Upper lobe of right lung (tissue), 1 donor: ENCODE results near the gene SDF4. TPM values are rescaled to one million over a fixed set of nuclear protein-coding genes. Genes with fewer than 3 reads are reported as not detected.
A peak's percentile ranks its signal among the peaks of the same experiment; 100 is the strongest.

Experiments
- ATAC-seq: fragments of 200-7000 bp; cut with Tn5 transposase; one replicate; pipeline ENCODE4 v1.9.1; 2020; ENCODE audit warnings: mild to moderate bottlenecking, moderate library complexity
- DNase-seq: peaks from one replicate; pipeline ENCODE4 v3.0.0-alpha.2; 2020
- H3K27ac ChIP-seq: fragments of 200-600 bp; one replicate; pipeline ENCODE4 v1.8.0; 2022
- H3K27me3 ChIP-seq: fragments of 200-600 bp; one replicate; pipeline ENCODE4 v1.8.0; 2022; ENCODE audit warnings: mild to moderate bottlenecking
- H3K36me3 ChIP-seq: fragments of 200-600 bp; one replicate; pipeline ENCODE4 v1.8.0; 2022
- H3K4me1 ChIP-seq: fragments of 200-600 bp; one replicate; pipeline ENCODE4 v1.8.0; 2022
- H3K4me3 ChIP-seq: fragments of 200-600 bp; one replicate; pipeline ENCODE4 v1.8.0; 2022; ENCODE audit warnings: mild to moderate bottlenecking
- H3K9me3 ChIP-seq: fragments of 200-600 bp; one replicate; pipeline ENCODE4 v1.8.0; 2022
- CTCF ChIP-seq: fragments of 200-600 bp; IDR thresholded peaks from one replicate; pipeline ENCODE4 v1.8.0; 2022; ENCODE audit warnings: antibody characterized with exemption
- intact Hi-C: fragments of 100-400 bp; cut with DNase I; formaldehyde crosslinking; loops from one replicate; pipeline ENCODE4 v1.11.0; 2022
- total RNA-seq: library from RNA; stranded (reverse); fragmentation: NEBNext Ultra II Directional; extraction: Animal tissue kit (Norgen Biotek cat#: 25700); gene quantifications from one replicate; pipeline ENCODE4 v1.2.1, GENCODE V29; 2021
- donor health status: DM: no; HTN: yes; CAD: no; lungs with severe emphysema.

The SDF4 gene
- total RNA-seq, 1 donor from 2014 or later, result 132 TPM

- Histone ChIP-seq H3K4me3 (no peak overlapping the region), H3K9me3 (no peaks in the 10 kb centered on the region), H3K27ac (no peak overlapping the region), H3K36me3 (peaks cover 69% of the 10 kb centered on the region), H3K4me1 (peaks cover 9% of the 10 kb centered on the region), H3K27me3 (no peaks in the 10 kb centered on the region)
- ATAC-seq (no peak), DNase-seq (no peak)
- TF ChIP-seq CTCF, result no peak
- intact Hi-C loops, result no loop called here
These were observed 31.0 kb upstream of the SDF4 start for GRCh38 chr1:1262758-1263157.

- H3K36me3 ChIP-seq, result peaks cover 65% of the 10 kb centered on the region
- DNase-seq, result no peak
- no peak for ATAC-seq
- H3K4me3 ChIP-seq, result no peak overlapping the region
- intact Hi-C loops, result no loop called here
- no peak for TF ChIP-seq CTCF
- no peak overlapping the region for H3K27ac ChIP-seq
- no peaks in the 10 kb centered on the region for H3K9me3 ChIP-seq
- peaks cover 9% of the 10 kb centered on the region for H3K4me1 ChIP-seq
- no peaks in the 10 kb centered on the region for H3K27me3 ChIP-seq
These were observed 30.3 kb upstream of the SDF4 start for GRCh38 chr1:1262071-1262470.

GRCh38 chr1:1260843-1261560 lies 29.2 kb upstream of the SDF4 start:
- DNase-seq (no peak), ATAC-seq (peak; percentile 9)
- peaks cover 65% of the 10 kb centered on the region for H3K36me3 ChIP-seq
- peak overlapping the region; percentile 24 for H3K27ac ChIP-seq
- no peaks in the 10 kb centered on the region for H3K9me3 ChIP-seq
- no peak overlapping the region for H3K4me3 ChIP-seq
- H3K27me3 ChIP-seq, result no peaks in the 10 kb centered on the region
- intact Hi-C loops, result no loop called here
- H3K4me1 ChIP-seq, result peaks cover 9% of the 10 kb centered on the region
- TF ChIP-seq CTCF, result no peak

- Histone ChIP-seq H3K4me1 (peaks cover 9% of the 10 kb centered on the region), H3K36me3 (peaks cover 69% of the 10 kb centered on the region), H3K9me3 (no peaks in the 10 kb centered on the region), H3K4me3 (no peak overlapping the region), H3K27me3 (no peaks in the 10 kb centered on the region), H3K27ac (no peak overlapping the region)
- TF ChIP-seq CTCF, result no peak
- intact Hi-C loops, result no loop called here
- DNase-seq, result no peak
- no peak for ATAC-seq
These were observed 28.3 kb upstream of the SDF4 start for GRCh38 chr1:1259951-1260600.

- ATAC-seq, result no peak
- intact Hi-C loops, result no loop called here
- Histone ChIP-seq H3K4me1 (peaks cover 9% of the 10 kb centered on the region), H3K36me3 (peaks cover 75% of the 10 kb centered on the region), H3K9me3 (no peaks in the 10 kb centered on the region), H3K4me3 (no peak overlapping the region), H3K27me3 (no peaks in the 10 kb centered on the region), H3K27ac (no peak overlapping the region)
- DNase-seq, result no peak
- no peak for TF ChIP-seq CTCF
These were observed 27.7 kb upstream of the SDF4 start for GRCh38 chr1:1259540-1259939.
